HepG2 (cell line): ENCODE data around the gene MRGPRF. TPM values are rescaled to one million over a fixed set of nuclear protein-coding genes. Genes with fewer than 3 reads are reported as not detected.

Experiments used
- ATAC-seq: fragments of 200-7000 bp; cut with Tn5 transposase; 3 replicates; pipeline ENCODE4 v1.9.1; 2020; ENCODE audit warnings: mild to moderate bottlenecking, moderate library complexity
- BruUV-seq: library from RNA; stranded (reverse); fragments of 400-500 nt; replicated peaks from 2 replicates; lab custom pipeline; 2021; lab: Mats Ljungman, UMichigan
- CTCF ChIA-PET: fragments of 300-600 bp; formaldehyde crosslinking; extraction: SDS; loops from one replicate; lab custom pipeline; 2021; ENCODE audit warnings: low total read pairs, inconsistent platforms, low intra/inter-chr PET ratio; lab: Yijun Ruan, JAX
- POLR2A ChIA-PET: fragments of 350-600 bp; sonication (Branson Sonifier 250); formaldehyde crosslinking; loops from one replicate; lab custom pipeline; 2020; ENCODE audit warnings: antibody characterized with exemption, inconsistent platforms; lab: Yijun Ruan, JAX
- DNase-seq: peaks from one replicate; pipeline ENCODE4 v3.0.0-alpha.2; 2015; ENCODE audit warnings: low spot score
- FAIRE-seq: peaks from 3 replicates; lab custom pipeline; 2011; peaks lifted over from hg19 to GRCh38; lab: Jason Lieb, UNC
- H2AFZ ChIP-seq: one replicate; pipeline ENCODE4 v1.6.1; 2011; ENCODE audit warnings: low read length, inconsistent platforms
- H3K27ac ChIP-seq: fragments of 300-600 bp; 3 replicates; pipeline ENCODE4 v1.8.0; 2011; ENCODE audit warnings: mixed run types, mild to moderate bottlenecking, mixed read lengths, low read length, inconsistent platforms; ENCODE audit not compliant: insufficient read depth; ENCODE audit errors: extremely low read length
- H3K27me3 ChIP-seq, 2 experiments: fragments of 200-600 bp in 1 of 2; 2 replicates in 1 of 2; 3 replicates in 1 of 2; pipeline versions ENCODE4 v1.6.0 to v1.8.0; 2011; ENCODE audit warnings: low read length in 2 of 2, mild to moderate bottlenecking in 2 of 2, moderate library complexity in 2 of 2, inconsistent platforms in 1 of 2; ENCODE audit not compliant: insufficient read depth in 2 of 2, control insufficient read depth in 1 of 2
- H3K36me3 ChIP-seq, 2 experiments: fragments of 200-600 bp in 1 of 2; replicated peaks in 1 of 2; 2 replicates in 1 of 2; 3 replicates in 1 of 2; pipeline versions ENCODE4 v1.5.1 to v1.8.0; 2011; ENCODE audit warnings: low read length in 2 of 2, inconsistent platforms in 1 of 2; ENCODE audit not compliant: insufficient read depth in 2 of 2, control insufficient read depth in 1 of 2
- H3K4me1 ChIP-seq: 2 replicates; pipeline ENCODE4 v1.5.1; 2012; ENCODE audit warnings: low read length, inconsistent platforms; ENCODE audit not compliant: insufficient read depth
- H3K4me2 ChIP-seq: 2 replicates; pipeline ENCODE4 v1.6.0; 2011; ENCODE audit warnings: low read depth, low read length, inconsistent platforms
- H3K4me3 ChIP-seq, 3 experiments: fragments of 200-600 bp in 1 of 3; sonication (generic), shearing (Covaris generic) in 1 of 3; replicated peaks in 1 of 3; 2 replicates each; pipeline ENCODE4 v1.5.1; 2011 to 2016; ENCODE audit warnings: low read length in 3 of 3, inconsistent platforms in 2 of 3, low read depth in 2 of 3, mild to moderate bottlenecking in 2 of 3, control low read depth in 1 of 3, mixed read lengths in 1 of 3; ENCODE audit not compliant: insufficient read depth in 1 of 3
- H3K79me2 ChIP-seq: one replicate; pipeline ENCODE4 v1.6.1; 2011; ENCODE audit warnings: low read length, inconsistent platforms; ENCODE audit not compliant: insufficient read depth
- H3K9ac ChIP-seq: 2 replicates; pipeline ENCODE4 v1.6.0; 2011; ENCODE audit warnings: mild to moderate bottlenecking, low read depth, low read length, inconsistent platforms; ENCODE audit not compliant: insufficient read depth
- H3K9me3 ChIP-seq: 2 replicates; pipeline ENCODE4 v1.5.1; 2012; ENCODE audit warnings: mild to moderate bottlenecking, low read length
- H4K20me1 ChIP-seq: 2 replicates; pipeline ENCODE4 v1.6.0; 2011; ENCODE audit warnings: inconsistent platforms, mild to moderate bottlenecking, low read length, moderate library complexity; ENCODE audit not compliant: insufficient read depth
- AGO2 ChIP-seq: fragments of 200-400 bp; formaldehyde crosslinking; optimal IDR thresholded peaks from 2 replicates; pipeline ENCODE3; 2017; ENCODE audit warnings: mild to moderate bottlenecking, low read depth, low read length, moderate library complexity
- DZIP1 ChIP-seq: sonication (generic); formaldehyde crosslinking; IDR thresholded peaks from 2 replicates; pipeline ENCODE4 v1.5.0; 2020; ENCODE audit warnings: mild to moderate bottlenecking, missing genetic modification reagents
- FOXA3 ChIP-seq: IDR thresholded peaks from 2 replicates; pipeline ENCODE4 v1.6.1; 2016; ENCODE audit warnings: missing genetic modification reagents, missing compliant biosample characterization
- NFKB2 ChIP-seq: sonication (generic); formaldehyde crosslinking; IDR thresholded peaks from 2 replicates; pipeline ENCODE4 v1.4.0; 2020; ENCODE audit warnings: missing genetic modification reagents, borderline replicate concordance
- TEF ChIP-seq: sonication (generic); formaldehyde crosslinking; IDR thresholded peaks from 2 replicates; pipeline ENCODE4 v1.5.0; 2020; ENCODE audit warnings: missing genetic modification reagents
- WGBS: methylation state at CpG from one replicate; pipeline ENCODE4 v1.1.6; 2017; ENCODE audit warnings: low lambda C conversion rate; 5-methylcytosine and 5-hydroxymethylcytosine counted together
- in situ Hi-C: cut with HindIII; loops from 2 replicates; pipeline ENCODE4 v1.10.0; 2017; ENCODE audit warnings: low pct_unique_long_range_greater_than_20kb; ENCODE audit not compliant: extremely low pct_ligation_motif_present
- intact Hi-C: fragments of 100-400 bp; cut with micrococcal nuclease; formaldehyde crosslinking; loops from one replicate; pipeline ENCODE4 v1.10.0; 2022; ENCODE audit not compliant: unreplicated experiment
- polyA plus RNA-seq, 8 experiments: library from polyadenylated mRNA; depleted of rRNA in 3 of 8; stranded (reverse) in 7 of 8; unstranded in 1 of 8; fragments of >200 nt; fragmentation: Illumina TruSeq in 4 of 8; extraction: Trizol in 4 of 8; gene quantifications; 2 replicates each; pipeline versions ENCODE4 v1.2.1 to v1.2.3, GENCODE V29; 2011 to 2016; ENCODE audit warnings: low read depth in 4 of 8, missing spikeins in 1 of 8, mixed read lengths in 1 of 8; ENCODE audit not compliant: insufficient read depth in 1 of 8
- total RNA-seq, 5 experiments: library from RNA; depleted of rRNA; stranded (reverse); fragments of >200 nt; fragmentation: Illumina TruSeq; extraction: Trizol; gene quantifications; 2 replicates each; pipeline ENCODE4 v1.2.3, GENCODE V29; 2016; ENCODE audit warnings: low read depth in 1 of 5

Gene MRGPRF
- total and polyA plus RNA-seq, 2 of the 13 experiments (the other 11 are each of a cell fraction or from before 2014, with no cell fraction given), result not detected

GRCh38 chr11:69053169-69053477, 40.1 kb upstream of the MRGPRF start (continued):
- no peak for TF ChIP-seq DZIP1 (CRISPR knock-in tag)
- TF ChIP-seq NFKB2 (CRISPR knock-in tag), result no peak

- Histone ChIP-seq H3K4me2 (no peak overlapping the region), H3K79me2 (peaks cover 9% of the 10 kb centered on the region), H3K9me3 (no peaks in the 10 kb centered on the region), H3K36me3 (peaks cover 4 to 6% of the 10 kb centered on the region in 2 experiments; a peak in 3 of 5 replicates), H3K9ac (no peak overlapping the region), H4K20me1 (0 out of 2 replicates have a peak, but pooled peaks cover 3% of the 10 kb centered on the region), H3K4me1 (peaks cover 46% of the 10 kb centered on the region)
- DNase-seq, result no peak
- no TSS peak for BruUV-seq
- WGBS, result 100% methylated on average over 1 of the region's 21 CpGs
- in situ Hi-C loops, result no loop called here
- no peak for TF ChIP-seq FOXA3
- TF ChIP-seq AGO2, result peak; percentile 16
- no peak for TF ChIP-seq TEF (CRISPR knock-in tag)
- TF ChIP-seq, all 625 proteins: peak for 1
- ChIA-PET POLR2A (no interaction called here), CTCF (no interaction called here)
- no peak for FAIRE-seq
- ATAC-seq, result no peak
- Histone ChIP-seq H3K27ac (no peak overlapping the region), H3K4me3 (no peak overlapping the region), H3K27me3 (no peaks in the 10 kb centered on the region), H2AFZ (no peak overlapping the region)
- intact Hi-C loops, result no loop called here
These were observed 39.5 kb upstream of the MRGPRF start for GRCh38 chr11:69052343-69053168.
